ENCODE measurements around the gene DGKA. TPM values are rescaled to one million over a fixed set of nuclear protein-coding genes. Genes with fewer than 3 reads are reported as not detected.

Gene DGKA
- total and polyA plus RNA-seq, 2 of the 13 experiments (the other 11 are each of a cell fraction or from before 2014, with no cell fraction given): 2.4 to 5.4 TPM

DNA sequence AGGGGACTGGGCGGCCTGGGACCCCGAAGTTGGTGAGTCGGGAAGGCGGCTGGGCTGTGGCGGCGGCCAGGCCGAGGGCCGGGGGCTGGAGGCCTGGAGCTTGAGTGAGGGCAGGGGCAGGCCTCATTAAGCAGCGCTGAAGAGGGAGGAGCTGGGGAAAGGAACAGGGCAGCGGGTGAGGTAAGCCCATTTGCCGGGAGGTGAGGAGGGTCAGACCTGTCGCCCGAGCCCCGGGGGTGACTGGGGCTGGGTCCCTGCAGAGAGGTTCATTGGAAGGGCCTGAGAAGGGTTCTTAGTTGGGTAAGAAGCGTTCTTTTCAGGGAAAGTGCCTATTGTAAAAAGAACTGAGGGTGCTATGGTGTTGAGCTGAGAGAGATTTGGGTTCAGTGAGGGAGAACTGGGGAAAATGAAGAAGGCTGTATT is 43.4 kb downstream of the DGKA start (continued):
- TF ChIP-seq HES4 (CRISPR knock-in tag; IDR thresholded peaks at IDR 0.05; ENCODE audit: borderline replicate concordance) (peak; percentile 55; the same call in 1 of the 2 replicates), IRF2 (CRISPR knock-in tag; IDR thresholded peaks at IDR 0.05) (no peak), ZBTB42 (CRISPR knock-in tag; IDR thresholded peaks at IDR 0.05) (0 out of 2 replicates have a peak, but pooled peaks have one; percentile 37), ZNF460 (CRISPR knock-in tag; IDR thresholded peaks at IDR 0.05; ENCODE audit: borderline replicate concordance) (no peak), SIN3B (IDR thresholded peaks at IDR 0.05; ENCODE audit: low read length) (no peak), ZNF138 (CRISPR knock-in tag; IDR thresholded peaks at IDR 0.05; ENCODE audit: low read depth) (no peak), GLI4 (CRISPR knock-in tag; IDR thresholded peaks at IDR 0.05; ENCODE audit: borderline replicate concordance) (peak; percentile 7; the same call in 1 of the 2 replicates)
- TF ChIP-seq, protein P1, sequence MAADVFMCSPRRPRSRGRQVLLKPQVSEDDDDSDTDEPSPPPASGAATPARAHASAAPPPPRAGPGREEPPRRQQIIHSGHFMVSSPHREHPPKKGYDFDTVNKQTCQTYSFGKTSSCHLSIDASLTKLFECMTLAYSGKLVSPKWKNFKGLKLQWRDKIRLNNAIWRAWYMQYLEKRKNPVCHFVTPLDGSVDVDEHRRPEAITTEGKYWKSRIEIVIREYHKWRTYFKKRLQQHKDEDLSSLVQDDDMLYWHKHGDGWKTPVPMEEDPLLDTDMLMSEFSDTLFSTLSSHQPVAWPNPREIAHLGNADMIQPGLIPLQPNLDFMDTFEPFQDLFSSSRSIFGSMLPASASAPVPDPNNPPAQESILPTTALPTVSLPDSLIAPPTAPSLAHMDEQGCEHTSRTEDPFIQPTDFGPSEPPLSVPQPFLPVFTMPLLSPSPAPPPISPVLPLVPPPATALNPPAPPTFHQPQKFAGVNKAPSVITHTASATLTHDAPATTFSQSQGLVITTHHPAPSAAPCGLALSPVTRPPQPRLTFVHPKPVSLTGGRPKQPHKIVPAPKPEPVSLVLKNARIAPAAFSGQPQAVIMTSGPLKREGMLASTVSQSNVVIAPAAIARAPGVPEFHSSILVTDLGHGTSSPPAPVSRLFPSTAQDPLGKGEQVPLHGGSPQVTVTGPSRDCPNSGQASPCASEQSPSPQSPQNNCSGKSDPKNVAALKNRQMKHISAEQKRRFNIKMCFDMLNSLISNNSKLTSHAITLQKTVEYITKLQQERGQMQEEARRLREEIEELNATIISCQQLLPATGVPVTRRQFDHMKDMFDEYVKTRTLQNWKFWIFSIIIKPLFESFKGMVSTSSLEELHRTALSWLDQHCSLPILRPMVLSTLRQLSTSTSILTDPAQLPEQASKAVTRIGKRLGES (CRISPR knock-in tag; IDR thresholded peaks at IDR 0.05; ENCODE audit: borderline replicate concordance): no peak
- TF ChIP-seq, protein P2, sequence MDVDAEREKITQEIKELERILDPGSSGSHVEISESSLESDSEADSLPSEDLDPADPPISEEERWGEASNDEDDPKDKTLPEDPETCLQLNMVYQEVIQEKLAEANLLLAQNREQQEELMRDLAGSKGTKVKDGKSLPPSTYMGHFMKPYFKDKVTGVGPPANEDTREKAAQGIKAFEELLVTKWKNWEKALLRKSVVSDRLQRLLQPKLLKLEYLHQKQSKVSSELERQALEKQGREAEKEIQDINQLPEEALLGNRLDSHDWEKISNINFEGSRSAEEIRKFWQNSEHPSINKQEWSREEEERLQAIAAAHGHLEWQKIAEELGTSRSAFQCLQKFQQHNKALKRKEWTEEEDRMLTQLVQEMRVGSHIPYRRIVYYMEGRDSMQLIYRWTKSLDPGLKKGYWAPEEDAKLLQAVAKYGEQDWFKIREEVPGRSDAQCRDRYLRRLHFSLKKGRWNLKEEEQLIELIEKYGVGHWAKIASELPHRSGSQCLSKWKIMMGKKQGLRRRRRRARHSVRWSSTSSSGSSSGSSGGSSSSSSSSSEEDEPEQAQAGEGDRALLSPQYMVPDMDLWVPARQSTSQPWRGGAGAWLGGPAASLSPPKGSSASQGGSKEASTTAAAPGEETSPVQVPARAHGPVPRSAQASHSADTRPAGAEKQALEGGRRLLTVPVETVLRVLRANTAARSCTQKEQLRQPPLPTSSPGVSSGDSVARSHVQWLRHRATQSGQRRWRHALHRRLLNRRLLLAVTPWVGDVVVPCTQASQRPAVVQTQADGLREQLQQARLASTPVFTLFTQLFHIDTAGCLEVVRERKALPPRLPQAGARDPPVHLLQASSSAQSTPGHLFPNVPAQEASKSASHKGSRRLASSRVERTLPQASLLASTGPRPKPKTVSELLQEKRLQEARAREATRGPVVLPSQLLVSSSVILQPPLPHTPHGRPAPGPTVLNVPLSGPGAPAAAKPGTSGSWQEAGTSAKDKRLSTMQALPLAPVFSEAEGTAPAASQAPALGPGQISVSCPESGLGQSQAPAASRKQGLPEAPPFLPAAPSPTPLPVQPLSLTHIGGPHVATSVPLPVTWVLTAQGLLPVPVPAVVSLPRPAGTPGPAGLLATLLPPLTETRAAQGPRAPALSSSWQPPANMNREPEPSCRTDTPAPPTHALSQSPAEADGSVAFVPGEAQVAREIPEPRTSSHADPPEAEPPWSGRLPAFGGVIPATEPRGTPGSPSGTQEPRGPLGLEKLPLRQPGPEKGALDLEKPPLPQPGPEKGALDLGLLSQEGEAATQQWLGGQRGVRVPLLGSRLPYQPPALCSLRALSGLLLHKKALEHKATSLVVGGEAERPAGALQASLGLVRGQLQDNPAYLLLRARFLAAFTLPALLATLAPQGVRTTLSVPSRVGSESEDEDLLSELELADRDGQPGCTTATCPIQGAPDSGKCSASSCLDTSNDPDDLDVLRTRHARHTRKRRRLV (CRISPR knock-in tag; IDR thresholded peaks at IDR 0.05): 0 out of 2 replicates have a peak, but pooled peaks have one; percentile 7
- TF ChIP-seq, protein P3, sequence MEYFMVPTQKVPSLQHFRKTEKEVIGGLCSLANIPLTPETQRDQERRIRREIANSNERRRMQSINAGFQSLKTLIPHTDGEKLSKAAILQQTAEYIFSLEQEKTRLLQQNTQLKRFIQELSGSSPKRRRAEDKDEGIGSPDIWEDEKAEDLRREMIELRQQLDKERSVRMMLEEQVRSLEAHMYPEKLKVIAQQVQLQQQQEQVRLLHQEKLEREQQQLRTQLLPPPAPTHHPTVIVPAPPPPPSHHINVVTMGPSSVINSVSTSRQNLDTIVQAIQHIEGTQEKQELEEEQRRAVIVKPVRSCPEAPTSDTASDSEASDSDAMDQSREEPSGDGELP (IDR thresholded peaks at IDR 0.05; ENCODE audit: borderline replicate concordance, low read depth): no peak
- TF ChIP-seq, protein P4, sequence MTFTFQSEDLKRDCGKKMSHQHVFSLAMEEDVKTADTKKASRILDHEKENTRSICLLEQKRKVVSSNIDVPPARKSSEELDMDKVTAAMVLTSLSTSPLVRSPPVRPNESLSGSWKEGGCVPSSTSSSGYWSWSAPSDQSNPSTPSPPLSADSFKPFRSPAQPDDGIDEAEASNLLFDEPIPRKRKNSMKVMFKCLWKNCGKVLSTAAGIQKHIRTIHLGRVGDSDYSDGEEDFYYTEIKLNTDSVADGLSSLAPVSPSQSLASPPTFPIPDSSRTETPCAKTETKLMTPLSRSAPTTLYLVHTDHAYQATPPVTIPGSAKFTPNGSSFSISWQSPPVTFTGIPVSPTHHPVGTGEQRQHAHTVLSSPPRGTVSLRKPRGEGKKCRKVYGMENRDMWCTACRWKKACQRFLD (CRISPR knock-in tag; IDR thresholded peaks at IDR 0.05; ENCODE audit: borderline replicate concordance): 0 out of 2 replicates have a peak, but pooled peaks have one; percentile 4
- TF ChIP-seq, protein P5, sequence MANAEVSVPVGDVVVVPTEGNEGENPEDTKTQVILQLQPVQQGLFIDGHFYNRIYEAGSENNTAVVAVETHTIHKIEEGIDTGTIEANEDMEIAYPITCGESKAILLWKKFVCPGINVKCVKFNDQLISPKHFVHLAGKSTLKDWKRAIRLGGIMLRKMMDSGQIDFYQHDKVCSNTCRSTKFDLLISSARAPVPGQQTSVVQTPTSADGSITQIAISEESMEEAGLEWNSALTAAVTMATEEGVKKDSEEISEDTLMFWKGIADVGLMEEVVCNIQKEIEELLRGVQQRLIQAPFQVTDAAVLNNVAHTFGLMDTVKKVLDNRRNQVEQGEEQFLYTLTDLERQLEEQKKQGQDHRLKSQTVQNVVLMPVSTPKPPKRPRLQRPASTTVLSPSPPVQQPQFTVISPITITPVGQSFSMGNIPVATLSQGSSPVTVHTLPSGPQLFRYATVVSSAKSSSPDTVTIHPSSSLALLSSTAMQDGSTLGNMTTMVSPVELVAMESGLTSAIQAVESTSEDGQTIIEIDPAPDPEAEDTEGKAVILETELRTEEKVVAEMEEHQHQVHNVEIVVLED (CRISPR knock-in tag; IDR thresholded peaks at IDR 0.05; ENCODE audit: borderline replicate concordance): no peak
- TF ChIP-seq, protein P6, sequence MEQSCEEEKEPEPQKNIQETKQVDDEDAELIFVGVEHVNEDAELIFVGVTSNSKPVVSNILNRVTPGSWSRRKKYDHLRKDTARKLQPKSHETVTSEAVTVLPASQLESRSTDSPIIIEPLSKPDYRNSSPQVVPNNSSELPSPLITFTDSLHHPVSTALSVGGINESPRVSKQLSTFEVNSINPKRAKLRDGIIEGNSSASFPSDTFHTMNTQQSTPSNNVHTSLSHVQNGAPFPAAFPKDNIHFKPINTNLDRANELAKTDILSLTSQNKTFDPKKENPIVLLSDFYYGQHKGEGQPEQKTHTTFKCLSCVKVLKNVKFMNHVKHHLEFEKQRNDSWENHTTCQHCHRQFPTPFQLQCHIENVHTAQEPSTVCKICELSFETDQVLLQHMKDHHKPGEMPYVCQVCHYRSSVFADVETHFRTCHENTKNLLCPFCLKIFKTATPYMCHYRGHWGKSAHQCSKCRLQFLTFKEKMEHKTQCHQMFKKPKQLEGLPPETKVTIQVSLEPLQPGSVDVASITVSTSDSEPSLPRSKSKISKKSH (CRISPR knock-in tag; IDR thresholded peaks at IDR 0.05; ENCODE audit: borderline replicate concordance): peak; percentile 7; the same call in 1 of the 2 replicates
- TF ChIP-seq, protein P7, sequence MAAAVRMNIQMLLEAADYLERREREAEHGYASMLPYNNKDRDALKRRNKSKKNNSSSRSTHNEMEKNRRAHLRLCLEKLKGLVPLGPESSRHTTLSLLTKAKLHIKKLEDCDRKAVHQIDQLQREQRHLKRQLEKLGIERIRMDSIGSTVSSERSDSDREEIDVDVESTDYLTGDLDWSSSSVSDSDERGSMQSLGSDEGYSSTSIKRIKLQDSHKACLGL (CRISPR knock-in tag; IDR thresholded peaks at IDR 0.05): 0 out of 2 replicates have a peak, but pooled peaks have one; percentile 57
